GM21786 (cell line): ENCODE data around the gene ALKBH3.

Source experiments
- ATAC-seq: cut with Tn5 transposase; IDR thresholded peaks from one replicate; pipeline ENCODE4 v1.9.1; 2021; ENCODE audit not compliant: unreplicated experiment

The ALKBH3 gene

DNA sequence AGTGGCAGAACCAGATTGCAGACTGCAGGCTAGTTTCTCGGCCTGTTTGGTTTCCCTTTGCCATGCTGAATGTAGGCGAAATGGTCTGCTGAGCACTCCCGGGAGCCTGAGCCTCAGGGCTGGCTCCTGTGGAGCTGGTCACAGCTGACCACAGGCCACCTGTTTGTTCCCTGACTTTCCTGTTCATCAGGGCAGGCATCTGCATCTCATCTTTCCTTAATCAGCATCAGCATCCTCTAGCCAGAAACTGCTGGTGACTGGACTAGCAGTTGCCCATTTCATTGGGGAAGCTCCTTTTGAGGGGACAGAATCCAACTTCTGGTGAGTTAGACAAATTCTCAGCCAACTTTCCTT lies 41.6 kb downstream of the ALKBH3 start:
- no peak for ATAC-seq

- no peak for ATAC-seq
Measured at GRCh38 chr11:43922744-43923405, 42.2 kb downstream of the ALKBH3 start.

- ATAC-seq = no peak
Measured at GRCh38 chr11:43923406-43924111, 42.9 kb downstream of the ALKBH3 start.

DNA sequence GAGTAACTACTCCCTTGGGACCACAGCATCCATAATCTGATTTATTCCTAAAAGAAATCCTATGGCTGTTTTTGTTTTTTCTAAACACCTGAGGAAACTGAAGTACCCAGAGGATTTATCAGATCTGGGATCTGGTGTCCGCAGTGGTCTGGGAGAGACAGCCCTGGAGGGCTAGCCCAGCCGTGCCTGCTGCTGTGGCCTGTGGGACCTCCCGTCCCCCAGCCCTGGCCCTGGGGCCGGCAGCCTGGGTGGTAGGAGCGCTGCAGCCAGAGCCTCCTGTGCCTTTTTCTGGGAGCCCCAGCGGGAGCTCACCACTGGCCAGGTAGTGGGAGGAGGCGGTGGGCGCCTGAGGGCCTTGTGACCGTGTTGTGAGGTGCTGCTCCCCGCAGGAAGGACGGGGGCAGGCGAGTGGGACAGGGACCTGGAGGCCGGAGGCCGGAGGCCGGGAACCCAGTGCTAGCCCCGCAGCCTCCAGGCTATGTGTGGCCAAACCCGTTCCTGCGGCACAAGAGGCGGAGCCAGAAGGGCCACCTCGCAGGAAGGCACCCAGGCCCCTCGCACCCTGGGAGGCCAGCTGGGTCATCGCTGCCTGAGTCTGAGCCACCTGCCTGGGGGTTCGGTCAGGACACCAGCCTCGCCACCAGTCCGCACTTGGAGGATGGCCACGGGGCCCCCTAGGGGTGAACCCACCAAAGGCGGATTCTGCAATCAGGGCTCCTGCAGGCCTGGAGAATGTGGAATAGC lies 43.7 kb downstream of the ALKBH3 start:
- ATAC-seq = no peak

DNA sequence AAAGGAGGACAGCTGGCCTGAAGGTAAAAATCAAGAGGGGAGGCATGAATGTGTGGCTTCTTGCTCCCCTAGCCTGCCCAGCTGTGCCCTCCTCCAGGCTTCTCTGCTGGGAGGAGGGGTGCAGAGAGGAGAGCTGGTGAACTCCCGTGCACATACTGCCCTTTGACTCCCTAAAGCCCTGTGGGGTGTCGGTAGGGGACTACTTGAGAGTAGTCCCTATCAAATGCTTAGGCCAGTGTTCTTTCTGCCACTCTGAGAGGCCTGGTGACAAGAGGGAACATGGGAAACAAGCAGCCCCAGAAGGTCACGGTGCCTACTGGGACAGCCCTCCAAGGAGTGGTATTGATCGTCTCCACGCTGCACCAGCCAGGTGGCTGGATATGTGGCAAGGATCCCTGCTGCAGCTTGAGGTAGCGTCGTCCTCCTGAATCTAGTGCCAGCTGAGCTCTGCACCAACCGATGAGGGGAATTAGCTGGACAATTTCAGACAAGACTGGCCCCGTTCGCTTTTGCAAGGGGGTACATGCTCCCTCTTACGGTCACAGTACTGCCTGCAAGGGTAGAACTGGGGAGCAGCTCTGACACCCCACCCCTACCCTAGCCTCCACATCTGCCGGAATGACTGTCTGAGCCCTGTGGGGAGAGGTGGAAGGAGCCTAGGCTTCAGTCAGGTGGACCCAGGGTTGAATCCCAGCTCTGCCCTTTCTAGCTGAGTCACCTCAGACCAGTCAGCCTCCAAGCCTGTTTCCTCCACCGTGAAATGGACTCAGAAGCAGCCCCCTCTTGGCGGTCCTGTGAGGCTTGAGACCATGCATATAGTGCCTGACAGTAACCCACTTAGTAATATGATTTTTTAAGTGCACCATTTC lies 44.7 kb downstream of the ALKBH3 start:
- no peak for ATAC-seq

GRCh38 chr11:43925932-43926505 lies 45.4 kb downstream of the ALKBH3 start:
- ATAC-seq = no peak

DNA sequence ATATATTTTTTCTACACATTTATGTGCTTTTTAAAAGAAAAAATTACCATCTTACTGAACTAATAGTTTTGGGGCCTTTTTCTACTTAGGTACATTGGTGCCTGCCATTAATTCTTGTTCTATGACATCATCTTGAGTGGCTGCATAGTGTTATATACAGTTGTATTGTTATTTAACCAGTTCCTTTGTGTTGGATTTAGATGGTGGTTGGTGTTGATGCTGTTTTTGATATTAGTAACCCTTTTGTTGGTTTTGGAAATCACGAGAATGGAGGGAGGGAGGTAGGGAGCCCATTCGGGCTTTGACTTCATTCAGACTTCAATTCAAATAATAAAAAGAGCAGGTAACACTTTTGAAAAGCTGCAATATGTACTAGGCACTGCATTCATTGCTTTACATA lies 46.4 kb downstream of the ALKBH3 start:
- ATAC-seq = no peak

DNA sequence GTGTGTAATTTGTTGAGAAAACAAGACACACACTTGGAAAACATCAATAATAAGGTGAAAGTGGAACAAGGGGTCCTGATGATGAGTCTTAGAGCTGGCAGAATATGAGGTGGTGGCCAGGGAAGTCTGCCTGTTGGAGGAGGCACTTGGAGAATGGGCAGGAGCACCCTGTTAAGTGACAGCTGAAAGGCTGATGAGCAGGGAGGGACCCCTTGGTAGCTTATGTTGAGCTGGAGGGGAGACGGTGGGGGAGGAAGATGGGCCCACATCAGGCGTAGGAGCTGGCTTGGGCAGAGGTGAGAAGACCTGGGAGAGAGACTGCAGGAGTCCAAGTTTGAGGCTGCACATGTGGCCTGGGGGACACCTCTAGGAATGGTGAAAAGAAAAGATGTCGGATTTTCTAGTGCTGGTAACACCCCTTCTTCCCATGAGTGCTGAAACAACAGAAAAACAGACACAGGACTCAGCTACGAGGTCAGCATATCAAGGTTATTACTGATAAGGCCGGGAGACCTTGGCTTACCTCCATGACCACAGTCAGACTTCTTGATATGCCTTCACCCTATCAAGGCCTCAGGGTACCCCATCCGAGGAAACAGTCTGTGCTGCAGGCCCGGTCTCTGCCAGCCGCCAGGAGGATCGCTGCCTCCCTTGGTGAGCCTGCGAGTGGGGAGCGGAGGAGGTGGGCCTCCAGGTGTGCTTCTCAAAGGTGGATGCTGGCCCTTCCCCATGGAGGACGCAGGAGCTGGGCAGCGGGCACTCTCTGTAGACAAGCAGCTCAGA lies 47.5 kb downstream of the ALKBH3 start:
- ATAC-seq = no peak

DNA sequence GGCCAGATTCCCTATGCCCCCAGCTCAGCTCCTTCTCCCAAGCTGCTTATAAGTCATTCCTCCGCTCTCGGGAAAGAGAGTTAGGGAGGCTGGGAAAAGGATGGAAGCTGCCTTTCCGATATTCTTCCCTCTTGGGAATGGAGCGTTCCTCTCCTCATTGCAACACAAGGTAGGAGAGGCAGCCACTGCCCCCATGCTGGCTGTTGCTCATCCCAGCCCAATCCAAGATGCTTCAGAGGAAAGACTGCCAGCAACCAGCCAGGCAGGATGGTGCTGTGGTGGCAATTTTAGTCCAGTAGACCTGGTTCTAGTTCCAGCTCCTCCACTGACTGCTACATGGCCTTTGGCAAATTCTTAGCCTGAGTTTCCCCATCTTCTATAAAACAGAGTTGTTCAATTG lies 48.1 kb downstream of the ALKBH3 start:
- ATAC-seq = no peak

GRCh38 chr11:43930868-43931716 lies 50.5 kb downstream of the ALKBH3 start:
- ATAC-seq = no peak

DNA sequence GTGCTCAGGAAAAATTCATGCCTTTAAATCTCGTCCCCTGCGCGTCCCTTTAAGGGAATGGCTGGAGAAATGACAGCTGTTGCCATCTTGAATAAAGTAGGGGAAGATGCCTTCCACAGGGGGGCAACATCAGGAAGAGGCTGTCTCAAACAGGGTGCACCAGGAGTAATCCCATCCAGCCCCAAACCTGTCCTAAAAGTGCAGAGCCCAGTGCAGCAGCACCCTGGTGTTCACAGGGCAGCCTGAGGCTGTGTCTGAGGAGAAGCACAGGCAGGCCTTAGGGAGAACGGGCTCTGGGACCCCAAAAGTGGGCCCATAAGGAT lies 51.0 kb downstream of the ALKBH3 start:
- no peak for ATAC-seq

- no peak for ATAC-seq
Measured at GRCh38 chr11:43933226-43933607, 52.6 kb downstream of the ALKBH3 start.

DNA sequence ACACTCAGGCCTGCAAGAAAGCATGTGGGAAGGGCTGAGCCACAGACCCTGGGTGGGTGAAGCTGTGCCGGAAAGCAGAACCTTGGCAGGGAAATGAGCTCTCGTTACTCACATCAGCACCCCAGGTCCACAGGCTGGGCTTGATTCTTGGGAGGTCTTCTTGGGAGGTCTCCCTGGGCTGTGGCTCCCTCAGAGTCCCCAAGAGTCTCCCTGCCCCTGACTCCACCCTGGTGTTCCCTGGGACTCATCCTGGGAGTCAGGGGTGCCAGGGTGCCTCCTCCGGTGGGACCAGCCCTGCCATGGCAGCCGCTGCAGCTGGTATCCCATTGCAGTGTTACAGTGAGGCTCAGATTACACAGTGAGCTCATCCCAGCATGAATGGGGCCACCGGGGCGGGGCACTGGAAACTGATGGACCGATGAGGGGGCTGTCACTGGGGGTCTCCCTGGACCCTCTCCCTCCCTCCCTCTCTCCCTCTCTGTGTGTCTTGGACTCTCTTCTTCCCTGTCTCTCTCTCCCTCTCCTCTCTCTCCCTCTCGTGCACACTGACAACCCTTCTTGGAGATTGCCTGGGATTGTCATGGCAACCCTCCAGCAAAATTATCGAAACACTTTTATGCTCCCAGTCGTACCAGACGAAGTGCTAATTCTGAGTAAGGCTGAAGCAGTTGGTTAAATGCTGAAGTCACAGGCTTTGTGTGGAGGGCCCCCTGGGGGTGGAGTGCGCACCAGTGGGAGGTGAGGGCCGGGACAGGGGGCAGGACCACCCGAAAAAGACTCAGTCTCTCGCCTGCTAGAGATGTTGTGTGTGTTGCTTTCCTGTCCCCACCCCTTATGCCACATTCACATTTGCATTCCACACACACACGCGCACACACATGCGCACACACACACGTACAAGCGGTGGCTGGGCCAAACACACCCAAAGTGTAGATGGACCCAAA lies 53.2 kb downstream of the ALKBH3 start:
- no peak for ATAC-seq

DNA sequence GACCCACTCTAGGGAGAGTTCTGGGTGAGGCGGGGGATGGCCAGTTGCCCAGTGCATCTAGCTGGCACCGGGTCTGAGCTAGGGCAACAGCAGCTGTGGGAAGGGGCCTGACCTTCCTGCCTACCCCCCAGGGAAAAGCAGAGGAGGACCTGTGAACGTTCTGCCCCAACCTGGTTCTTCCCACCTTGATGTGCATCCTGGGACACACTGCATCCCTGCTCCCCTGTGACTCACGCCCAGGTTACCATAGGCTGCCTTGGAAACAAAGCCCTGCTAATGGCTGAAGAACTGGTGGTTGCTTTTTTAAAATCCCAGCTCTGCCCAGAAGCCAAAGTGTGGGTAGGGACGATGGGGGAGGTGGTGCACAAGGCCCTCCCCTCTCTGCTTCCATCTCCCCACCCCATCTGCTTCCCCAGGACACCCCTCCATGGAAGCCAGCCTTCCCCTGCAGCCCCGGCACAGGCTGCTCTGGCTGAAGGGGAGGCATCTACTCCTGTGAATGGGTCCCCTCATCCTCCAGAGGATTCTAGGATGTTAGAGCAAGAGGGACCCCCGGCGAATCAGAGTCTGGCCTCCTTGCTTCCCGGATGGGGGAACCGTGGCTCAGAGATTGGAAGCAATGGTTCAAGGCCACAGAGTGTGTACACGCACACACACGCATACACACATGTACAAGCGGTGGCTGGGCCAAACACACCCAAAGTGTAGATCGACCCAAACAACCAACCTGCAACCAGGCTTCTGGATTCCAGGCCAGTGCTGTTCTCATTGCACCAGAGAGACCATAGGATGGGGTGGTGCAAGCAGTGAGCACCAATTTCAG lies 54.2 kb downstream of the ALKBH3 start:
- ATAC-seq = no peak

- no peak for ATAC-seq
Measured at GRCh38 chr11:43935424-43935979, 54.9 kb downstream of the ALKBH3 start.

- ATAC-seq = no peak
Measured at GRCh38 chr11:43936076-43936475, 55.4 kb downstream of the ALKBH3 start.
